Mononuclear cell (primary cell): ENCODE data around the gene CDH13. TPM values are rescaled to one million over a fixed set of nuclear protein-coding genes. Genes with fewer than 3 reads are reported as not detected.

Source experiments
- H3K27me3 ChIP-seq: 2 replicates; pipeline ENCODE4 v1.6.0; 2011; ENCODE audit warnings: low read length, control low read depth; ENCODE audit not compliant: insufficient read depth
- H3K4me1 ChIP-seq: 2 replicates; pipeline ENCODE4 v1.5.1; 2011; ENCODE audit warnings: mild to moderate bottlenecking, low read length, control low read depth; ENCODE audit not compliant: insufficient read depth
- H3K4me3 ChIP-seq: 2 replicates; pipeline ENCODE4 v1.5.1; 2011; ENCODE audit warnings: mild to moderate bottlenecking, low read length, moderate library complexity
- H3K9me3 ChIP-seq: 2 replicates; pipeline ENCODE4 v1.5.1; 2011; ENCODE audit warnings: low read depth, mild to moderate bottlenecking, control low read depth, low read length
- total RNA-seq: library from RNA; depleted of rRNA; stranded (reverse); fragments of >200 nt; gene quantifications from one replicate; pipeline ENCODE4 v1.2.3, GENCODE V29; 2012

Gene CDH13
- total RNA-seq, 1 donor = 0.10 TPM

- Histone ChIP-seq H3K4me3 (no peak overlapping the region), H3K27me3 (no peaks in the 10 kb centered on the region), H3K9me3 (no peaks in the 10 kb centered on the region), H3K4me1 (peaks cover 48% of the 10 kb centered on the region)
Measured at GRCh38 chr16:82655072-82655714, 28.4 kb downstream of the CDH13 start.

DNA sequence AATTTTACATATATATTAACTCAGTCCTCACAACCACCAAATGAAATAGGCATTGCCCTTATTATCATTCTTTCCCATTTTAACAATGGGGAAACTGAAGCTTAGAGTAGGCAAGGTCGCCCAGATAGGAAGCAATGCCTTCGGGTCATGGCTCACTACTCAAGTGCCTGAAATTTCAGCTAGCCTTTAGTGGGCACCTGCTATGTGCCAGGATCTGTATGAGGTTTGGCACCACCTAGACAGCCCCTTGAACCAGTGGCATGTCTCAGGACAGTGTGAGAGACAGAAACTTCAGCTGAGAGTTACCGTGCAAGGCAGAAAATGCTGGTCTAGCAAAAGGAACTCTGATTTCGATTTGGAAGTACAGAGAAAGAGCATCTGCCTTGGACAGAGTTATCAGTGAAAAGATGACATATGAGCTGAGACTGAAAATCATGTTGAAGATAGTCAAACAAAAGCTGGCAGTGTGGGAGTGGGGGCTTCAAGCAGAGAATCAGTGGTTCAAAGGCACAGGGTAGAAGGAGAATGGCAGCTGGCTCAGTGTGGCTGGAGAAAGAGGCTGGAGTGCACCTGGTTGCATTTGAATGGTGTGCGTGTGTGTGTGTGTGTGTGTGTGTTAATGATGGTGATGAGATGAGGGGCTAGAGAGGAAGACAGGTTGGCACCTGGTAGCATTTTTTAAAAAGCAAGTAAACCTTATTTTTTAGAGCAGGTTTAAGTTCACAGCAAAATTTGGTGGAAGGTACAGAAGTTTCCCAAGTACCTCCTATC lies 29.1 kb downstream of the CDH13 start:
- Histone ChIP-seq H3K4me1 (peaks cover 44% of the 10 kb centered on the region), H3K9me3 (no peaks in the 10 kb centered on the region), H3K27me3 (no peaks in the 10 kb centered on the region), H3K4me3 (no peak overlapping the region)

DNA sequence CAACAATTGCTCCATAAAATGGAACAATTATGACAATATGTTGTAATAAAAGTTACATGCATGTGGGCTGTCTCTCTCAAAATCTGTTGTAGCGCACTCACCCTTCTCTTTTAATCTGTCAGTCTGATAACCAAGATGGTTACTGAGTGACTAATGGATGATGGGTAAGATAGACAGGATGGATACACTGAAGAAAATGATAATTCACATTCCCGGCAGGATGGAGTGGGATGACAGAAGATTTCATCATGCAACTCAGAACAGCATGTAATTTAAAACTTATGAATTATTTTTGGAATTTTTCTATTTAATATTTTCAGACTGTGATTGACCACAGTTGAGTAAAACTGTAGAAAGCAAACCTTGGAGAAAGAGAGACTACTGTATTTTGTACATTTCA lies 30.5 kb downstream of the CDH13 start:
- Histone ChIP-seq H3K9me3 (no peaks in the 10 kb centered on the region), H3K27me3 (no peaks in the 10 kb centered on the region), H3K4me1 (peaks cover 37% of the 10 kb centered on the region)

DNA sequence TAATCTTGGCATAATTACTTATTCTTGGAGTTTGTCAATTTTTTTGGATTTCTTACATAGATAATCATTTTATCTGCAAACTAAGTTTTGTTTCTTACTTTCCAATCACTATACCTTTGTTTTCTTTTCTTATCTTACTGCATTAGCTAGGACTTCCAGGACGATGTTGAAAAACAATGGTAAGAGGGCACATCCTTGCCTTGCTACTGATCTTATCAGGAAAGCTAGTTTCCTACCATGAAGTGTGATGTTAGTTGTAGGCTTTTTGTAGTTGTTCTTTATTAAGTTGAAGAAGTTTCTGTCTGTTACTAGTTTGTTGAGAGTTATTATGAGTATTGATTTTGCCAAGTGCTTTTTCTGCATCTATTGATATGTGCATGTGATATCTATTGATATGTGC lies 31.0 kb downstream of the CDH13 start:
- H3K9me3 ChIP-seq = no peaks in the 10 kb centered on the region
- no peak overlapping the region for H3K4me3 ChIP-seq
- H3K27me3 ChIP-seq = no peaks in the 10 kb centered on the region
- peaks cover 33% of the 10 kb centered on the region for H3K4me1 ChIP-seq

More for the DNA sequence above, 30.5 kb downstream of the CDH13 start:
- no peak overlapping the region for H3K4me3 ChIP-seq

- Histone ChIP-seq H3K4me3 (no peak overlapping the region), H3K9me3 (no peaks in the 10 kb centered on the region), H3K27me3 (no peaks in the 10 kb centered on the region), H3K4me1 (peaks cover 23% of the 10 kb centered on the region)
Measured at GRCh38 chr16:82658796-82659195, 32.0 kb downstream of the CDH13 start.

GRCh38 chr16:82660075-82660645 lies 33.4 kb downstream of the CDH13 start:
- no peaks in the 10 kb centered on the region for H3K27me3 ChIP-seq
- peaks cover 10% of the 10 kb centered on the region for H3K4me1 ChIP-seq
- H3K9me3 ChIP-seq = no peaks in the 10 kb centered on the region
- no peak overlapping the region for H3K4me3 ChIP-seq

DNA sequence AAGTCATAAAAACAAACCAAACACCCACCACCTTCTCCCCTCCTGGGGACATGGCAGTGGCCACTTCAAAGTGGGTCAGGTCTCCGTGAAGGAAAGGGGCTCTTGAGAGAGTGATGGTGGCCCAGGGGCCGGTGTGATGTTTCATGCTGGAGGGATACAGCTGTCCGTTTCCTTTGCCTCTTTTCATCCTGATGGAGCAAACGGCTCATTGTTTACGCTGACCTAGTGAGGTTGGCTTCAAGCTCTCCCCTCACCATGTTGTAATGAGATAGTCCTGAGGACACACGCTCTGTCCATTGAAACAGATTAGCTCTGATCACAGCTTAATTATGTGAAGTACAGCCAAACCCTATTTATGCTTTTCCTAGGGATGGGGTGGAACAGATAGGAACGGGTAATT lies 34.2 kb downstream of the CDH13 start:
- Histone ChIP-seq H3K9me3 (no peaks in the 10 kb centered on the region), H3K27me3 (no peaks in the 10 kb centered on the region), H3K4me3 (no peak overlapping the region), H3K4me1 (peaks cover 6% of the 10 kb centered on the region)

DNA sequence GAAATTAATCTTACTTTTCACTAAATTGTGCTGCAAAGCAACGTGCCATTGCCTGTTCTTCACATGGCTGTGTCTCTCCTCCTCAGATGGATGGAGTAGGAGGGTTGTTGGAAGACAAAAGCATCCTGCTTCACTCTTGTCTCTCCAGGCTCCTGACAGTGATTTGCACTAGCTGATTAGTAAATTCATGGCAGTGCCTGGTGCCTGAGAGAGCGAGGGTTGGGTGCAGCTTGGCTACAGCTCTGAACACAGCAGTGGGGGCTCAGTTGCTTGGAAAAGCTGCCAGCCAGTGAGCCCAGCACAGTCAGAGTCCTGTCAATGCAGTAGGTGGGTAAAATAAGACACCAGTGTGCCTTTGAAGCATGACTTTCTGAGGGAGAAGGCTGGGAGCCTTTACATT lies 37.4 kb downstream of the CDH13 start:
- no peaks in the 10 kb centered on the region for H3K4me1 ChIP-seq
- no peaks in the 10 kb centered on the region for H3K27me3 ChIP-seq
- no peaks in the 10 kb centered on the region for H3K9me3 ChIP-seq
- H3K4me3 ChIP-seq = no peak overlapping the region

GRCh38 chr16:82665025-82665424 lies 38.3 kb downstream of the CDH13 start:
- Histone ChIP-seq H3K4me3 (no peak overlapping the region), H3K4me1 (no peaks in the 10 kb centered on the region), H3K27me3 (no peaks in the 10 kb centered on the region), H3K9me3 (no peaks in the 10 kb centered on the region)

- Histone ChIP-seq H3K4me3 (no peak overlapping the region), H3K27me3 (no peaks in the 10 kb centered on the region), H3K9me3 (no peaks in the 10 kb centered on the region), H3K4me1 (no peaks in the 10 kb centered on the region)
Measured at GRCh38 chr16:82667437-82667836, 40.7 kb downstream of the CDH13 start.

DNA sequence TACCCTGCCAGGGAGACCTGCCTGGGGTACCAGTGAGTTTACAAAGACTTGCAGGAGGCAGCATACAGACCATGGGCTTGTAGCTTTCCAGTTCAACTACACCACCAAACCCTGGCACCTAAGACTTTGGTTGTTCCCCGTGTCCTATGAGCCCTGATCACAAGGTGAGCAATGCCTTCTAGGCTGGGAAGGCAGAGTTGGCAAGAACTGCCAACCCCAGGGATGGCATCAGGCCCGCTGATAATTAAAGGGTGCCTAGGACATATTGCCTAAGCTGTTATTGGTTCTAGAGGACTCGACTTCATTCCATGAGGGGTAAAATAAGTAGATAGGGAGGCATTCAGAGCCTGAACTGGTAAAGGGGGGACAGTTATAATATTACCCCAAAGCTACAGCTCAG lies 41.3 kb downstream of the CDH13 start:
- no peaks in the 10 kb centered on the region for H3K27me3 ChIP-seq
- no peaks in the 10 kb centered on the region for H3K4me1 ChIP-seq
- H3K4me3 ChIP-seq = no peak overlapping the region
- H3K9me3 ChIP-seq = no peaks in the 10 kb centered on the region

DNA sequence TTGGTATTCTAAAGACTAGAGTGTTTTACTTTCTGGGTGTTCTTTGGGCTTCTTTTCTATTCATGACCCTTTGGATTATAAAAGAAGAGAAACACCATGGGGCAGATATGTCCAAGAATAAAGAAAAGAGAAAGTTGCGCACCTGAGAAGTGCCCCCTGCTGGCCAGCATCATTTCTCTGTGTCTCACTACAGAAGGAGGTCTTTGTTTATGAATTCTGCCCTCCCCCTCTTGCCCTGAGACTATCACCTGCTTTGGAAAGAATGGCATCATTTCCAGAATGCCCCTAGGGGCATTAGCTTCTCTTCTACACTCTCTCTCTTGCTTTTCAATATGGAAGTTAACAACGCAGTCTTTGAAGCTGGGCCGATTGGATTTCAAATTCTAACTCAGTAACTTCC lies 45.0 kb downstream of the CDH13 start:
- Histone ChIP-seq H3K27me3 (no peaks in the 10 kb centered on the region), H3K4me3 (no peak overlapping the region), H3K9me3 (no peaks in the 10 kb centered on the region), H3K4me1 (no peaks in the 10 kb centered on the region)

DNA sequence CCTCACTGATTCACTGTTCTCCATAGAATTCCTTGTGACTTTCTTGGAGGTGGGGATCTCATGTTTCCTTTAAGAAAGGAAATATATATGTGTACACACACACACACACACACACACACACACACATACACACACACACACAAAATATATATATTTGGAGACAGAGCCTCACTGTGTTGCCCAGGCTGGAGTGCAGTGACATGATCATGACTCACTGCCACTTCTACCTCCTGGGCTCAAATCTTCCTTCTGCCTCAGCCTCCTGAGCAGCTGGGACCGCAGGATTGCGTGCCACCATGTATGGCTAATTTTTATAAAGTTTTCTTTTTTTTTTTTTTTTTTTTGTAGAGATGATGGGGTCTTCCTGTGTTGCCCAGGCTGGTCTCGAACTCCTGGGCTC lies 45.9 kb downstream of the CDH13 start:
- Histone ChIP-seq H3K4me3 (no peak overlapping the region), H3K9me3 (no peaks in the 10 kb centered on the region), H3K27me3 (no peaks in the 10 kb centered on the region), H3K4me1 (no peaks in the 10 kb centered on the region)

DNA sequence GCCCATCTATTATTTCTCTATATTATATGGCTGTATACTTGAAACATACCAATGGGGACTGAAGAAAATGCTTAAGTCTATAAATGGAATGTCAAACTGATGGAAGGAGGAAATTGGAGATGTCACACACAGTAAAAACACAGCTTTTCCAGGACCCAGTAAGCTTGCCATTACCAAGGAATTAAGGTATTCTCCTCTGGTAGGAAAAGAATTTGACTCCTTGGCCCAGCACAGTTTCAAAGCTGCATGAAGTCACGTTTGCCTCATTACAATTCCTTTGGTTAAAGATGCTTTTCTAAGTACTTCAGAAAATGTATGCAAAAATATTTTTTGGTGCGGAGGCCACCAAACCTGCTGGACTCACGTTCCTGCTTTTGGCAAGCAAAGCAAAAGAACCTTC lies 48.5 kb downstream of the CDH13 start:
- Histone ChIP-seq H3K9me3 (no peaks in the 10 kb centered on the region), H3K4me1 (no peaks in the 10 kb centered on the region), H3K4me3 (no peak overlapping the region), H3K27me3 (no peaks in the 10 kb centered on the region)

DNA sequence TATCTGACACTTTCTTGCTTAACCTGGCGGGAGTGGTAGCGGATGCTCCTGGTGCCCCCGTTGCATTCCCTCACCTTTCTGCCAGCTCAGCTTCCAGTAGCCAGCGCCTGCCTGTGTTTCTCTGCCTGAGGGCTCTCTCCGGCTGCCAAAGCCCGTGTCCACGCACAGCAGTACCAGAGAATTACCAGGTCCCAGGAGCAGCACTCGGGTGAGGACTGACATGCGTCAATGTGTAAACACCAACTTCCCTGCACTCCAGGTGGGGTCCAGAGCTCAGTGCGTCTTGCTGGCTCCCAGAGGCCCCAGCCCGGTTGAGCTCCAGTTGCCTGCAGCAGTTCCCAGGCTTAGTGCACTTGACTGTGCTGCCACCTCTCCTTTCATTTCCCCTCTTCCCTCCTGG lies 54.8 kb downstream of the CDH13 start:
- no peaks in the 10 kb centered on the region for H3K9me3 ChIP-seq
- H3K27me3 ChIP-seq = no peaks in the 10 kb centered on the region
- H3K4me1 ChIP-seq = no peaks in the 10 kb centered on the region
- no peak overlapping the region for H3K4me3 ChIP-seq

GRCh38 chr16:82682767-82683166 lies 56.0 kb downstream of the CDH13 start:
- H3K4me3 ChIP-seq = no peak overlapping the region
- H3K27me3 ChIP-seq = no peaks in the 10 kb centered on the region
- no peaks in the 10 kb centered on the region for H3K9me3 ChIP-seq

More at GRCh38 chr16:82682767-82683166, 56.0 kb downstream of the CDH13 start:
- no peaks in the 10 kb centered on the region for H3K4me1 ChIP-seq
